HuH-7.5 (cell line): ENCODE measurements around the gene TINAG.

Experiments
- DNase-seq: peaks from one replicate; pipeline ENCODE4 v3.0.0; 2011; ENCODE audit warnings: low spot score

TINAG gene

DNA sequence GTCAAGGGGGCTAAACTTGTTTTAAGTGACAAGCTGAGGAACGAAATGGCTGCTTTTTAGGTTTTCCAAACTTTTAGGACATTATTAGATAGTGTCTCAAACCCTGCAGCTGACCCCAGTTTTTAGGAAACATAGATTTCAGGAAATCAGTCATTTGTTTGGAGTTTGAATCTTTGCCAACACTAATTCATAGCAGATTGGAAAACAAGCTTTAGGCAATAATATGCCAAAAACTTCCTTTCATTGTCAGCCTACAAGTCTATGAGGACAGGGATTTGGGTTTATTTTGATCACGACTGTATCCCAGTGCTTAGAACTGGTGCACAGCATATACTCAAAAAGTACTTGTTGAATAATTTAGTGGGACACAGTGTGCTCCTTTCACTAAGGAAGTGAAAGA, 123.2 kb downstream of the TINAG start:
- no peak for DNase-seq
